DND-41 (cell line): ENCODE data around the gene TMEM18.

Experiments
- ATAC-seq: fragments of 200-7000 bp; cut with Tn5 transposase; 3 replicates; pipeline ENCODE4 v1.9.1; 2021; ENCODE audit warnings: low read depth; ENCODE audit not compliant: insufficient read depth
- DNase-seq: peaks from one replicate; pipeline ENCODE4 v3.0.0-alpha.2; 2020
- H2AFZ ChIP-seq: 2 replicates; pipeline ENCODE4 v1.6.0; 2012; ENCODE audit warnings: low read depth, low read length
- H3K27ac ChIP-seq: 2 replicates; pipeline ENCODE4 v1.5.1; 2012; ENCODE audit warnings: low read length, inconsistent platforms
- H3K27me3 ChIP-seq: fragments of 200-600 bp; sonication (generic); 2 replicates; pipeline ENCODE4 v1.6.0; 2012; ENCODE audit warnings: low read length, mild to moderate bottlenecking, inconsistent platforms; ENCODE audit not compliant: insufficient read depth, poor library complexity
- H3K36me3 ChIP-seq: 2 replicates; pipeline ENCODE4 v1.5.1; 2012; ENCODE audit warnings: low read length, inconsistent platforms; ENCODE audit not compliant: insufficient read depth
- H3K4me1 ChIP-seq: 2 replicates; pipeline ENCODE4 v1.5.1; 2012; ENCODE audit warnings: mild to moderate bottlenecking, low read length; ENCODE audit not compliant: insufficient read depth
- H3K4me2 ChIP-seq: 2 replicates; pipeline ENCODE4 v1.6.0; 2012; ENCODE audit warnings: mild to moderate bottlenecking, moderate library complexity, low read length, inconsistent platforms; ENCODE audit not compliant: insufficient read depth
- H3K4me3 ChIP-seq, 2 experiments: fragments of 200-600 bp in 1 of 2; shearing (Covaris generic) in 1 of 2; 2 replicates each; pipeline ENCODE4 v1.5.1; 2012 to 2016; ENCODE audit warnings: inconsistent platforms in 2 of 2, low read length in 2 of 2, mild to moderate bottlenecking in 2 of 2, low read depth in 1 of 2, moderate library complexity in 1 of 2
- H3K79me2 ChIP-seq: 2 replicates; pipeline ENCODE4 v1.6.0; 2012; ENCODE audit warnings: low read length, inconsistent platforms; ENCODE audit not compliant: insufficient read depth
- H3K9ac ChIP-seq: 2 replicates; pipeline ENCODE4 v1.6.0; 2012; ENCODE audit warnings: low read depth, mild to moderate bottlenecking, inconsistent platforms, low read length, moderate library complexity
- H3K9me3 ChIP-seq: 2 replicates; pipeline ENCODE4 v1.5.1; 2012; ENCODE audit warnings: low read length, moderate library complexity, mild to moderate bottlenecking, inconsistent platforms; ENCODE audit not compliant: insufficient read depth, severe bottlenecking
- H4K20me1 ChIP-seq: 2 replicates; pipeline ENCODE4 v1.6.0; 2012; ENCODE audit warnings: low read length; ENCODE audit not compliant: insufficient read depth
- EZH2 ChIP-seq: IDR thresholded peaks from 3 replicates; pipeline ENCODE4 v1.6.1; 2012; ENCODE audit warnings: borderline replicate concordance, low read depth, mild to moderate bottlenecking, moderate library complexity, low read length, inconsistent platforms; ENCODE audit not compliant: severe bottlenecking
- TF ChIP-seq, protein P1 (sequence below): IDR thresholded peaks from 2 replicates; pipeline ENCODE4 v1.5.1; 2012; ENCODE audit warnings: borderline replicate concordance, low read length, moderate library complexity, mild to moderate bottlenecking; ENCODE audit not compliant: poor library complexity, severe bottlenecking; ENCODE audit errors: extremely low read depth

The TMEM18 gene

GRCh38 chr2:677056-677958, at the start of gene TMEM18:
TSS of gene TMEM18 (minus strand) at chr2:677406. CDS start at chr2:677345, 61 bp downstream.
- Histone ChIP-seq H3K27me3 (no peaks in the 10 kb centered on the region), H3K79me2 (peaks cover 59% of the 10 kb centered on the region), H4K20me1 (peaks cover 43% of the 10 kb centered on the region), H2AFZ (peak within 1 kb of the TSS; percentile 81), H3K9me3 (no peaks in the 10 kb centered on the region), H3K4me1 (peaks cover 40% of the 10 kb centered on the region), H3K27ac (peak within 1 kb of the TSS; percentile 98), H3K9ac (peak within 1 kb of the TSS; percentile 91), H3K4me2 (peak within 1 kb of the TSS; percentile 89), H3K4me3 (peak within 1 kb of the TSS; percentile 67 to 80), H3K36me3 (peaks cover 37% of the 10 kb centered on the region)
- TF ChIP-seq EZH2: no peak
- TF ChIP-seq, protein P1, sequence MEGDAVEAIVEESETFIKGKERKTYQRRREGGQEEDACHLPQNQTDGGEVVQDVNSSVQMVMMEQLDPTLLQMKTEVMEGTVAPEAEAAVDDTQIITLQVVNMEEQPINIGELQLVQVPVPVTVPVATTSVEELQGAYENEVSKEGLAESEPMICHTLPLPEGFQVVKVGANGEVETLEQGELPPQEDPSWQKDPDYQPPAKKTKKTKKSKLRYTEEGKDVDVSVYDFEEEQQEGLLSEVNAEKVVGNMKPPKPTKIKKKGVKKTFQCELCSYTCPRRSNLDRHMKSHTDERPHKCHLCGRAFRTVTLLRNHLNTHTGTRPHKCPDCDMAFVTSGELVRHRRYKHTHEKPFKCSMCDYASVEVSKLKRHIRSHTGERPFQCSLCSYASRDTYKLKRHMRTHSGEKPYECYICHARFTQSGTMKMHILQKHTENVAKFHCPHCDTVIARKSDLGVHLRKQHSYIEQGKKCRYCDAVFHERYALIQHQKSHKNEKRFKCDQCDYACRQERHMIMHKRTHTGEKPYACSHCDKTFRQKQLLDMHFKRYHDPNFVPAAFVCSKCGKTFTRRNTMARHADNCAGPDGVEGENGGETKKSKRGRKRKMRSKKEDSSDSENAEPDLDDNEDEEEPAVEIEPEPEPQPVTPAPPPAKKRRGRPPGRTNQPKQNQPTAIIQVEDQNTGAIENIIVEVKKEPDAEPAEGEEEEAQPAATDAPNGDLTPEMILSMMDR: peak; percentile 60
- ATAC-seq (peak; percentile 63), DNase-seq (peak; percentile 96)

DNA sequence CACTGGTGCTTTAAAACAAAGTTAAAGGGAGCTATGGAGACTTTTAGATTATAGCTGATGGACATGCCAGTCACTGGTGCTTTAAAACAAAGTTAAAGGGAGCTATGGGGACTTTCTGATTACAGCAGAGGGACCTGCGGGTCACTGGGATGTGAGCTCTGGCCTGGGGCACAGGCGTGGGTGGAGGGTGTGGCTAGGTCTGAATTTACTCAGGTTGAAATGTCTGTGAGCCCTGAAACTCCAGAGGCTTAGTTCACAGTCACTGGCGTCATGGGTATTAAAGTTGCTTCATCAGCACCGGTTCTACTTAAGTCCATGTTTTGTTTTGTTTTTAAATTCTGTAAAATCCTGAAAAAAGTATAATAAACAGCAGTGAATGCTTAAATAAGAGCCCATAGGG, 49.0 kb upstream of the TMEM18 start:
- H3K9ac ChIP-seq: no peak overlapping the region
- H3K27ac ChIP-seq: no peak overlapping the region
- H3K36me3 ChIP-seq: no peaks in the 10 kb centered on the region
- no peak overlapping the region for H3K4me3 ChIP-seq
- H3K27me3 ChIP-seq: no peaks in the 10 kb centered on the region
- peaks cover 8% of the 10 kb centered on the region for H3K4me1 ChIP-seq
- DNase-seq (no peak), ATAC-seq (no peak)
- H3K79me2 ChIP-seq: no peaks in the 10 kb centered on the region
- no peaks in the 10 kb centered on the region for H4K20me1 ChIP-seq
- H2AFZ ChIP-seq: no peak overlapping the region
- no peak overlapping the region for H3K4me2 ChIP-seq
- TF ChIP-seq, protein P1: no peak
- no peak for TF ChIP-seq EZH2
- no peaks in the 10 kb centered on the region for H3K9me3 ChIP-seq

GRCh38 chr2:725468-725867, 48.3 kb upstream of the TMEM18 start:
- no peak for TF ChIP-seq EZH2
- TF ChIP-seq, protein P1: no peak
- no peak overlapping the region for H3K9ac ChIP-seq
- H3K36me3 ChIP-seq: no peaks in the 10 kb centered on the region
- no peaks in the 10 kb centered on the region for H3K79me2 ChIP-seq
- DNase-seq: no peak
- no peak overlapping the region for H2AFZ ChIP-seq
- no peaks in the 10 kb centered on the region for H4K20me1 ChIP-seq
- peaks cover 8% of the 10 kb centered on the region for H3K4me1 ChIP-seq
- H3K4me3 ChIP-seq: no peak overlapping the region
- no peak overlapping the region for H3K4me2 ChIP-seq
- no peaks in the 10 kb centered on the region for H3K27me3 ChIP-seq
- no peaks in the 10 kb centered on the region for H3K9me3 ChIP-seq
- no peak for ATAC-seq
- no peak overlapping the region for H3K27ac ChIP-seq
